Hematopoietic multipotent progenitor cell treated with erythropoietin and hydrocortisone succinate and interleukin-3 and kit ligand, for 6 days (in vitro differentiated cells): ENCODE measurements around the gene DCAF17.

Source experiments
- DNase-seq: peaks from one replicate; pipeline ENCODE4 v3.0.0-alpha.2; 2015

Gene DCAF17, protein sequence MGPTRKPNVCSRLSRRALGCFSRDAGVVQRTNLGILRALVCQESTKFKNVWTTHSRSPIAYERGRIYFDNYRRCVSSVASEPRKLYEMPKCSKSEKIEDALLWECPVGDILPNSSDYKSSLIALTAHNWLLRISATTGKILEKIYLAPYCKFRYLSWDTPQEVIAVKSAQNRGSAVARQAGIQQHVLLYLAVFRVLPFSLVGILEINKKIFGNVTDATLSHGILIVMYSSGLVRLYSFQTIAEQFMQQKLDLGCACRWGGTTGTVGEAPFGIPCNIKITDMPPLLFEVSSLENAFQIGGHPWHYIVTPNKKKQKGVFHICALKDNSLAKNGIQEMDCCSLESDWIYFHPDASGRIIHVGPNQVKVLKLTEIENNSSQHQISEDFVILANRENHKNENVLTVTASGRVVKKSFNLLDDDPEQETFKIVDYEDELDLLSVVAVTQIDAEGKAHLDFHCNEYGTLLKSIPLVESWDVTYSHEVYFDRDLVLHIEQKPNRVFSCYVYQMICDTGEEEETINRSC

DNA sequence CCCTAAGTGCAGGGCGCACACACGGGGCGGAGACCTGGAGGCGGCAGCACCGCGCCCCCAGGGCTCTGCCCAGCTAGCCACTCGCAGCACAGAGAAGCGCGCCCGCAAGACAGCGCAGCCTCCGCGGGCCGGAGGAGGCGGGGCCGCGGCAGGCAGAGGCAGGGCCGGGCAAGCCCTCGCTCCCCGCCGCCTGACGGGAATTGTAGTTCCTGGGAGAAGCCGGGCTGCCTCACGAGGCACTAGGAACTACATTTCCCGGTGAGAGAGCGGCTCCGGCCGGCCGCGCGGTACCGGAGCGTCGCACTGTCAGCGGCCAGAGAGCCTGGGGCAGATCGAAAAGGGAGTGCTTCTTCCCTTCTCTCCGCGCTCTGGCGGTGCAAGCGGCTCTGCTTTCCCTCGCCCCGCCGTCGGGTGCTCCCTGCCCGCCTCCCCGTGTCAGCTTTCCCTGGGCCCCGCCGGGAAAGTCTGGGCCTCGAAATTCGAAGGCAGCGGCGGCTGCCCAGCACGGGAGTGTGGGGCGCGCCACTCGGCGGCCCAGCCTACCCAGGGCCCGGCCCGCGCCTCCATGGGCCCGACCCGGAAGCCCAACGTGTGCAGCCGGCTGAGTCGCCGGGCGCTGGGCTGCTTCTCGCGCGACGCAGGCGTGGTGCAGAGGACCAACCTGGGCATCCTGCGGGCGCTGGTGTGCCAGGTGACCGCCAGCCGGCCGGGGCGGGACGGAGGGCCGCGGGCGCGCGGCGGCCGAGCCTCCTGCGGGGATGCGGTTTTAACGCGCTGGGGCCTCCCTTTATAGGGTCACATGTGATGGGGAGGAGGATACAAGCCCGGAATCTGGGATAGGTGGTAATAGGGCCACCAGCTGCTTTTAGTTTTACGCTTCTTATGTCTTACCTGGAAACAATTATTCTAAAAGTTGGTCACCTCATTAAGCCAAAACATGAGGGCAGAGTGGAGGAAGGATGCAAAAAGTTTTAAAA is at the start of gene DCAF17:
TSS of gene DCAF17 (plus strand) at position 214 of the 977 bp plus-strand sequence. CDS start at position 566, 352 bp downstream.
- peak; percentile 98 for DNase-seq

DNA sequence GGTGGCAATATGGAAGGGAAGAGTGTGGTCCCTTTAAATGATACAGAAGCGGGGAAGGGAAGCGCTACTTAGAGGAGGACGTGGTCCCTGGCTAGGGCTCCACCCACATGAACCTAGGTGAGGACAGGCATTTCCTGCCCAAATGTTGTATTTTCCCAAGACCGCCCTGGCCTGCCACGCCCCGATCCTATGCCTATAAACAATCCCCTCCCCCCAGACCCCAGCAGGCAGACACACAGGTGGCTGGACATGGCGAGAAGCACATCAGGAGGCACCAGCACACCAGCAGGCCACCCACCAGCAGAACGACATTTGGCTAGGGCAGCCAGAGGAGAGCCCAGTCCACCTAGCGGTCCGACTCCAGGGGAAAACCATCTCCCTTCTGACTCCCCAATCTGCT is 47.4 kb upstream of the DCAF17 start:
- no peak for DNase-seq

DNA sequence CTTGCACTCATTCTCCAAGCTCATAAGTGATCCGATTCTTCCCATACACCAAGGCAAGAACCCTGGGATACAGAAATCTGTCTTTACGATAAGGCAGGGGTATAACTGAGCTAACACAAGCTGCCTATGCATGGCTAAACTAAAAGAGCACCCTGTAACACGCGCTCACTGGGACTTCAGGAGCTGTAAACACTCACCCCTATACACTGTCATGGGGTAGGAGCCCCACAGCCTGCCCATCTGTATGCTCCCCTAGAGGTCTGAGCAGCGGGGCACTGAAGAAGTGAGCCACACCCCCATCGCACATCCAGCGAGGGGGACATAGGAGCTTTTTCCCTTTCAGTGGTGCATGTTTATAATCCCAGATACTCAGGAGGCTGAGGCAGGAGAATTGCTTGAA is 47.0 kb upstream of the DCAF17 start:
- DNase-seq = no peak

DNA sequence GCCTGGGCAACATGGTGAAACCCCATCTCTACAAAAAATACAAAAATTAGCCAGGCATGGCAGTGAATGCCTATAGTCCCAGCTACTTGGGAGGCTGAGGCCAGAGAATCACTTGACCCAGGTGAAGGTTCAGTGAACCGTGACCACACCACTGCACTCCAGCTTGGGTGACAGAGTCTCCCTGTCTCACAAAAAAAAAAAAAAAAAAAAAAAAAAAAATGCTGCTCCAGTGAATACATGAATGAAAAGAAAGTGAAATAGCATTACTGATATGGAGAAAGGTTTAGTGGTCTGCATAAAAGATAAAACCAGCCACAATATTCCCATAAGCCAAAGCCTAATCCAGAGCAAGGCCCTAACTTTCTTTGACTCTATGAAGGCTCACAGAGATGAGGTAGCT is 44.7 kb upstream of the DCAF17 start:
- no peak for DNase-seq

DNA sequence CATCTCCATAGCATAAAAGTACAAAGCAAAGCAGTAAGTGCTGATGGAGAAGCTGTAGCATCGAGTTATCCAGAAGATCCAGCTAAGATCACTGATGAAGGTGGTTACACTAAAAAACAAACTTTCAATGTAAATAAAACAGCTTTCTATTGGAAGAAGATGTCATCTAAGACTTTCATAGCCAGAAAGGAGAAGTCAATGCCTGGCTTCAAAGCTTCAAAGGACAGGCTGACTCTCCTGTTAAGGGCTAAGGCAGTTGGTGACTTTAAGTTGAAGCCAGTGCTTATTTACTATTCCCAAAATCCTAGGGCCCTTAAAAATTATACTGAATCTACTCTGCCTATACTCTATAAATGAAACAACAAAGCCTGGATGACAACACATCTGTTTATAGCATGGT is 44.2 kb upstream of the DCAF17 start:
- DNase-seq = no peak

DNA sequence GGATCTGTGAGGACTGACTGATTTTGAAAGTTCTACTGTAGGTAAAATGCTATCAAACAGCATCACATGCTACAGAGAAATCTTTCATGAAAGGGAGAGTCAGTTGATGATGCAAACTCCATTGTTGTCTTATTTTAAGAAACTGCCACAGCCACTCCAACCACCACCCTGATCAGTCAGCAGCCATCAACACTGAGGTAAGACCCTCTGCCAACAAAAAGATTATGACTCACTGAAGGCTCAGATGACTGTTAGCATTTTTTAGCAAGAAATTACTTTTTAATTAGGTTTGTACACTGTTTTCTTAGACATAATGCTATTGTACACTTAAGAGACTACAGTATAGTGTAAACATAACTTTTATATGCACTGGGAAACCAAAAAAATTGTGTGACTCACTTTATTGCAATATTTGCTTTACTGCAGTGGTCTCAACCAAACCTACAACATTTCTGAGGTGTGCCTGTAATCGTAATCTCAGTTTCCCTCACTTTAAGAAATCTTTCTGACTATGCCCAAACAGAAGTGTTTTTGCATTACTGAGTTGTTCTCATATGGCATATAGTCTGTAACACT is 43.0 kb upstream of the DCAF17 start:
- peak; percentile 25 for DNase-seq

DNA sequence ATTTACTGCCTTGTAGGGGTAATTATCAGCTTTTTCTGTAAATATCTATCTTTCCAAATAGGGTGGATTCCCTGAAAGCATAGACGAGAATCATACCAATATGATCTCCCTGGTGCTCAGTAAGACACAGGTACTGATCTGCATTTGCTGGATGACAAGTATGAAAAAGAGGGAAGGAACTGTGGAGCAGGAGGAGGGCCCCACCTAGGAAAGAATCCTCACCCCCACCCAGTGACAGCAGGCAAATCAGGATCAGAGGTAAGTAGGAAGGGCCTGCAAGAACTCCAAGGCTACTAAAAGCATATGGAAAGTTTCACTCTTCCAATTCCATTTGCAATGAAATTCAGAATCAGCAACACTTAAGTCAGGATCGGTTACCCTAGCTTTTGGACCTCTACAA is 42.5 kb upstream of the DCAF17 start:
- no peak for DNase-seq

DNA sequence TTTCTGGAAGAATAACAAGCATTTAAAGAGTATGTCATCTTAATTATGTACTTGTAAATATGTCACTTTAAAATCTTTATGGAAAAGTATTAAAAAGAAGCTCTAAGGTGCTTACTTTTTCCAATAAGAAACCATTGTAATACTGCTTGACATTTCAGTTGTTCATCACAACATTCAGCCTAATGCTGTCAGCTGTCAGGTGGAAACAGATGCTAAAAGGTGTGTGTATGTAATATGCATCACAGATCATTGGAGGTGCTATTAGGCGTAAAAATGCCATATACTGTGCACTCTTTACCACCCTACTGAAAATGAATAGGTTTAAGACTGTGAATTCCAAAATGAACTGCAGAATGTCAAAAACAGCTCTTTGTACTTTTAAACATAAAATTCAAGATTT is 40.5 kb upstream of the DCAF17 start:
- no peak for DNase-seq

DNA sequence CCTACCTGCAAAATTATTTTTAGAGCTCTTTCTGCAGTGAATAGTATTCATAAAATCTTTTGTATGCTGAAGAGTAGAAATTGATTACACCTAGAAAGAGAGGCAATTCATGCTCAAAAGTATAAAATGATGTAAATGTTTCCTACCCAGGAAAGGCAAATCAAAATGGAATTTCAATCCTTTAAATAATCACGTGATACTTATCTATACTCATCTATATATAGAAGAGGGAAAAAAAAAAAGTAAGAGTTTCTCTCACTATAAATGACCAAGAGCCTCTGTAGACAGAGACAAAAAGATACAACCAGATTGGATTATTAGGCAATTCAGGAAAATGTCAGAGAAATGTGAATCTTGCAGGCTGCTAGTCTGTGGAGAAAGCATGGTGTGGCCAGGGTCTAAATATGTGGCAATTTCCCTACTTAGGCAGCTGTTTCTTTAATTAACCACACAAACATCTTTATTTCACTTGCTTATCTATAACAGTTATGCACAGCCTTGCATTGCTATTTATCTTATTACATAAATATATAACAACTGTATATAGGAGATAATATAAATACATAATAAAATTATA is 39.8 kb upstream of the DCAF17 start:
- DNase-seq = peak; percentile 63

DNA sequence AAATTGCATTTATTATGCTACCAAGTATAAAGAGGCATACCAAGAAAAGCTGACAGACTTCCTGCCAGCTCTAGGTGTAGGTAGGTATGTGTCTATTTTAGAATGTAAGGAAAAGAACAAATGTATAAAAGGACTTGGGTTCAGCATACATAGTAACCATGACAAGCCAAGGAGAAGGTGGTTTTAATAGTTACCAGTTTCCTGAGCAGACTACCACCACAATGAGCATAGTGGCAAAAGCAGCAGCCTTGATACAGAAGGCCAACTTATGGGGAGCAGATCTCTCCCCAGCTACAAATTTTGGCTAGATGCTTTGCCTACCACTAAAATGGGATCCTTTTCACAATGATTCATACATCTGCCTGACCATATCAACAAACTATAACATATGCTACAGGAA is 34.7 kb upstream of the DCAF17 start:
- no peak for DNase-seq

DNA sequence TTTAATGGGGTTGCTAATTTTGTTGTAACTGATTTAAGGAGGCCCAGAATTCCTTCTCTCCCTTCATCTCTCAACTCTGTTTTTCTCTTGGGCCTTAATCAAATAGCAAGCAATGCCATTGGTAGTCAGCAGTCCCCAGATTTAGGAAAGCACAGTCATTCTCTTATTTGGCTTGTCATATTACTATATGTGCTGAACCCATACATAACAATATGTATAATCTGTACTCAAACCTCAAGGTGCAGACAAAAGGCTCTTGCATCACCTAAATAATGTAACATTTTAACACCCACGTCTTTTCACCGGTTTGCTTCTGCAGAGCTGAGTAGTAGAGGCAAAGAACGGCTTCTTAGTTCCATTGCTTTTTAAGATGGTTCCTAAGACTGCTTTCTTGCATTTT is 33.6 kb upstream of the DCAF17 start:
- no peak for DNase-seq

DNA sequence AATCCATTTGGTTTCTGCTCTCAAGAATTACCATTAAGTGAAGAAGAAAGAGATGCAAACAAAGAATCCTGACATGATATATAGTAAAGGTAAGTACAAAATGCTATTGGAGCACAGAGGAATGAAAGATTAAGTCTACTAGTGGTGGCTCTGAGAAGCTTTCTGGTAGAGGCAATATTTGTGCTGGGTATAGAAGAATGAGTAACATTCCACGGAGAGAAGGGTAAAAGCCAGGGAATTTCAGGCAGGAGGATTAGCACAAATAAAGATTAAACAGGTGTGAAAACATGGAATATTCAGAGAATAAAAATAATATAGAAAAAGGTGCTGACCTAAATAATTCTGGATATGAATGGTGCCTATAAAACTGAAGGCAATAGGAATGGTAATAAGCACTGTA is 32.1 kb upstream of the DCAF17 start:
- DNase-seq = no peak

DNA sequence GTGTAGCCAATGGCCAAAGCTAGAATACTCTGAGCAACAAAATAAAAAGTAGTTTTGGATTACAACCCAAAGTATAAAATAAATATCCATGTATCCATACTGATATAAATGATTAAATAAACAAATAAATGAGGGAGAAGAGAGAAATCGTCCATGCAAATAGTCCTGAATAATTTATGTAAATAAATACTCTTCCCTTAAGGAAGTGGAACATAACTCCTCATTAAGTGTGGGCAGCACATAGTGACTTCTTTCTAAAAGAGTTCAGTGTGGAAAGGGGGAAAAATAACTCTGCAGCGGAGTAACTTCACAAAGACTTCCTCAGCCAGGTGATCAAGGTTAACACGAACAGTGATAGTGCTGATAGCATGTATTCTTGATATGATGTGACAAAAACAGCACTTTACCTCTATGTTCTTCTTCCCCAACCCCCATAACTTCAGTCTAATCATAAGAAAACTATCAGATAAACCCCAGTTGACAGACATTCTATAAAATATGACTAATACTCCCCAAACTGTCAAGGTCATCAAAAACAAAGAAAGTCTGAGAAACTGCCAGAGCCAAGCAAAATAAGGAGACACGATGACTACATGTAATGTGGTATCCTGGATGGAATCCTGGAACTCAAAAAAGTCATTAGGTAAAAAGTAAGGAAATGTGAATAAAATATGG is 31.0 kb upstream of the DCAF17 start:
- no peak for DNase-seq

DNA sequence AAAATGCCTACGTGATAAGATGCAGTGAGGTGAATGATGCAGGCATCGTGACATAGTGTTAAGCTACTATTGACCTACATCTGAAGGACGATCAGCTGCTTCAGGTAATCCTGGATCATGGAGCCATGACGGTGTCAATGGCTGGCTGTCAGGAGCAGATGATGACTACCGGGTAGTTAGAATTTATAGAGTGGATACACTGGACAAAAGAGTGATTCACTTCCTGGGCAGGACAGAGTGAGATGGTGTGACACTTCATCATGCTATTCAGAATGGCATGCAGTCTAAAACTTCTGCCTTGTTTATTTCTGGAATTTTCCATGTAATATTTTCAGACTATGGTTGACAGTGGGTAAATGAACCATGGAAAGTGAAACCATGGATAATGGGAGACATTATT is 29.8 kb upstream of the DCAF17 start:
- no peak for DNase-seq

DNA sequence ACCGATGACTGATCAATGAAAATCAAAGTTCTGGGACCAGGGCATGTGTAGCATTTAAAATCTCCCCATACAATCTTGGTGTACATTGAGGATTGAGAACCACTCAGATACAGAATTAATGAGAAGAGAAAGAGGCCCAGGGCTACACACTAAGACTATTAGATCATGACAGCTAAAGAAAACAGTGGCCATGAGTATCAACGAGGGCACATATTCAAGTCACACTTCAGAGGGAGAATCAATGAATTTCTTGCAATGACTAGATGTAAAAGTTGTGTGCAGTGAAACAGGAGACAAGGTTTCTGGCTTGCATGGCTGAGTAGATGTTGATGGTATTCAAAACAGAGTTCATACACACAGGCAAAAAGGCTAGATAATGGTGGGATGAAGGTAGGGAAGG is 29.3 kb upstream of the DCAF17 start:
- no peak for DNase-seq

DNA sequence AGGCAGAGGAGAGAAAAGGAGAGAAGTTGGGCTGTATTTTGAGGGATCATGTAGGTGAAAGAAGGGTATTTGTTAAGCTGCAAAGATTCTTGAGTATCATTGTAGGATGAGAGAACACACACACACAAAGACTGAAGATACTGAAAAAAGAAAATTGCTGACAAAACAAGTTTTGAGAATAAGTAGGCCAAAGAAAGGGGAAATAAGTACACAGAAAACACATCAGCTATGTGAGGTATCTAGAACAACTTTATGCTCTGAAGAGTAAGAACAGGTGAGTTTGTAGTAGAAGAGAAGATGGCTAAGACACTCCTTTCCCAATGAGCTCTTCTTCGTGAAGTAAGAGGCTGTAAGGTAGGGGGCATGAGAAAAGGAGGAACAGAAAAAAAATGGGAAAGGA is 28.5 kb upstream of the DCAF17 start:
- no peak for DNase-seq

DNA sequence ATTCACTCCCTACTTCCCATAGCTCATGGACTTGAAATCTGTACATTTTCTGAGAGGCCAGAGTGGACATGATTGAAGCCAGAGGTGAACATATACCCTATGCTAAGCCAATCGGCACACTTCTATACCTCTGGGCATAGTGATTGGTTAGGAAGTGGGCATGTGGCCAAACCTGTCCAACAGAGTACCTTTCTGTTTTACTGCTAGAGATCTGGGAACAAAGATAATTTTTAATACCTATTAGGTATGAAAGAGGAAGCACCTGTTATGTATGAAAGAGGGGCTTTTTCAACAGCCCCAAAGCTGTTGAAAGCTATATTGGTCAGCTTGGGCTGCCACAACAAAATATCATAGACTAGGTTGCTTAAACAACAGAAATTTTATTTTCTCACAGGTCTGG is 28.0 kb upstream of the DCAF17 start:
- no peak for DNase-seq

DNA sequence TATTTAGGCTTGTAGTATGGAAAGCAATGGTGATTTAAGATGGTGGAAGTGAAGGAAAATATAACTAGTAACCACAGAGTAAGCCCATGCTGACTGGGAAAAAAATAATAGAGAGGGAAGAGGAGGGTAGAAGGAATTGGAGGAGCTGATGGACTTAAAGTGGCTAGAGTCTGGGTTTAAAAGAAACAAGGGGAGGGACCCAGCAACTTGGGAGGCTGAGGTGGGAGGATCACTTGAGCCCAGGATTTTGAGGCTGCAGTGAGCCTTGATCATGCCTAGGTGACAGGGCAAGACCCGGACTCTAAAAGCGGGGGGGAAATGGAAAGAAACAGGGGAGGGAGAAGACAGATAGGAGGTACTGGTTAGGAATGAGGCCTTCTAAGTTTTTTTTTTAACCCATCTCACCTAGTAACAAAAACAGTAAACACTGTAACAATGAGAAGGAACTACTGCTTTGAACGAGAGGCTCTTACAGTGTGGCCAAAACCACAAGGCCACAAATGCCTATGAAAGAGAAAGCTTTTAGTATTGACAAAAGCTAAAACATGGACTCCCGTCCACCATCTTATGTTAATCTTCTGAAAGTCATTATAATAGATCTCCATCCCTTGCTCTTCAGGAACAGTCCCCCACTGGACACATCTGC is 26.9 kb upstream of the DCAF17 start:
- DNase-seq = peak; percentile 29

DNA sequence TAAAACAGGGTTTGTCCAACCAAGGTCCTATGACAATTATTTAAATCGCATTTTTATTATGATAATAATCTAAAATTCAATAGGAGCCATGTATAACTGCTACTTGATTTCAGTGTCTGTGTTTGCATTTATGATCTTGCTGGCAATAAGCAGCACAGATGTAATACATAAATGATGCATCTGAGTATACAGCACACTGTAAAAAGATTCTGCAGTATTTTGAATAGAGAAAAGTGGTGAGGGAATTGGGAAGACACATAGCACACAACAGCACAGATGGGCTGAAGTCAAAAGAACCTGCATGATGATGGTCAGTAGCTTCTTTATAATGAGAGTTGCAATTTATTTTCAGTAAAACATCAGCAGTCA is 26.4 kb upstream of the DCAF17 start:
- DNase-seq = no peak

DNA sequence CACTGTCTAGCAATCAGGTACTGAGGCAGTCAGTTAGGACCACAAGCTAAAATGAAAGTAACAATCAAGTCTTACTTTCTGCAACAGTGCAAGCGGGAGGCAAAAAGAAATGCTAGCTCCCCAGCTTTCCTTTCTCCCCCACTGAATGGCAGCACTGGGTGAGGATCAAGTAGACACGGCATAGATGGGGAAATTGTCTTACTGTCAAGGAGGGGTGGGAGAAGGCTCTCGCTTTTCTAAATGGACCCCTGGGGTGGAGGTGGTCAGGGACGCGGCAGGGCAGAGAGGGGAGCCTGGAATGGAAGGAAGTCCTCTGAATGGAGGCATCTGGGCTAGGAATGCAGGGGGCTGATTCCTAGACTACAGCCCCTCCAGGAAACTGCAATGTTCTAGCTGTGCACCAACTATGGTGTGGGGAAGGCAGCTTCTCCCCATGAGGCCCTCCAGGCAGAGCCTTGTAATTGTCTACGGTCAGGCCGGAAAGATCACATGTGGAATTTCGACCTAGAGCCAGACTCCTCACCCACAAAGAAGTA is 24.5 kb upstream of the DCAF17 start:
- DNase-seq = no peak

DNA sequence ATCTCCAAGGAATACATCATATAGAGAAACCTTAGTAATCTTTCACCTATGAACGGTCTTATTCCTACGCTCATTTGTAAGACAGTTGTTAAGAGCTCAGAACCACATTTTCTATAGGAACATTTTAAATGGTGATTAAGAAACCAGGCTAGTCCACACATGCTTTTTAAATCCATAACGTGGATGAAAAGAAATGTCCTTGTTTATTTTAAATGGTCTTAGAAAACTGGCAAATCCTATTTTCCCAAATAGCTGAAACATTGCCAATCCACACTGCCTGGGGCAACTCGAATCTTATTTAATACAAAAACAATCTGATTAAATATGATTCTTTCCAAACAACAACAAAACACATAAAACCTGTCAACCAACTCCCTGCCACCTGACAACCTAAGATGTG is 23.9 kb upstream of the DCAF17 start:
- no peak for DNase-seq

DNA sequence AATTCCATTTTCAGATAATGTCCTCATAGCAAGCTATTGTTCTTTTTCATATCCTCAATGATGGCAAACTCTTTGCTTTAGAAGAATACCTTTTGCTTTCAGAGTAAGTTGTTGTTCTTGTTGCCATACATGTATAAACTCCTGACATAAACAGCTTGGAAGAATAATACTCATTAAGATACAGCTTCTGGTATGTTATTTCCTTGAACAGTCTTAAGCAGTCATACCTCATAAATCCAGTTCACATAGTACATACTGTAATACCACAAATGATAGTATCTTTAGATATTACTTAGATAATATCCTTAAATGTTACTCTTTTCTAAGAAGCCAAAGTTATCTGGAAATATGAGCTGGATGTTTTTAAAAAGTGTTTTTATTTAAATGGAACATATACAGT is 23.4 kb upstream of the DCAF17 start:
- no peak for DNase-seq
